Activated T-cell treated with anti-CD3 and anti-CD28 coated beads, Interleukin-2, amount 50 U/mL, for 24 hours (primary cell): ENCODE data around the gene FFAR2.

Experiments used
- DNase-seq: peaks from one replicate; pipeline ENCODE4 v3.0.0-alpha.2; 2020
- H3K27ac Mint-ChIP-seq: 2 replicates; pipeline ENCODE4 v1.8.0; 2020; ENCODE audit warnings: mild to moderate bottlenecking, mixed read lengths
- H3K27me3 Mint-ChIP-seq: 2 replicates; pipeline ENCODE4 v1.8.0; 2020; ENCODE audit warnings: mixed read lengths
- H3K36me3 Mint-ChIP-seq: 2 replicates; pipeline ENCODE4 v1.8.0; 2020; ENCODE audit warnings: low read depth, mixed read lengths
- H3K4me1 Mint-ChIP-seq: 2 replicates; pipeline ENCODE4 v1.8.0; 2020; ENCODE audit warnings: low read depth, mixed read lengths
- H3K4me3 Mint-ChIP-seq: 2 replicates; pipeline ENCODE4 v1.8.0; 2020; ENCODE audit warnings: mild to moderate bottlenecking, moderate library complexity, mixed read lengths
- H3K9me3 Mint-ChIP-seq: 2 replicates; pipeline ENCODE4 v1.8.0; 2020; ENCODE audit warnings: mixed read lengths

Gene FFAR2

GRCh38 chr19:35476149-35476548 lies 28.1 kb downstream of the FFAR2 start:
- Mint-ChIP-seq H3K4me1 (no peaks in the 10 kb centered on the region), H3K27me3 (no peaks in the 10 kb centered on the region), H3K9me3 (no peaks in the 10 kb centered on the region), H3K27ac (no peak overlapping the region), H3K4me3 (no peak overlapping the region), H3K36me3 (no peaks in the 10 kb centered on the region)
- DNase-seq: no peak

GRCh38 chr19:35478794-35479677 lies 31.0 kb downstream of the FFAR2 start:
- Mint-ChIP-seq H3K36me3 (no peaks in the 10 kb centered on the region), H3K27me3 (no peaks in the 10 kb centered on the region), H3K4me3 (no peak overlapping the region), H3K27ac (no peak overlapping the region), H3K9me3 (no peaks in the 10 kb centered on the region), H3K4me1 (peaks cover 3% of the 10 kb centered on the region)
- no peak for DNase-seq

- no peak overlapping the region for H3K4me3 Mint-ChIP-seq
- H3K9me3 Mint-ChIP-seq: no peaks in the 10 kb centered on the region
- H3K27me3 Mint-ChIP-seq: peaks cover 7% of the 10 kb centered on the region
- H3K27ac Mint-ChIP-seq: no peak overlapping the region
- no peak for DNase-seq
- peaks cover 12% of the 10 kb centered on the region for H3K4me1 Mint-ChIP-seq
- no peaks in the 10 kb centered on the region for H3K36me3 Mint-ChIP-seq
Observed at GRCh38 chr19:35483089-35483488, 35.0 kb downstream of the FFAR2 start.

DNA sequence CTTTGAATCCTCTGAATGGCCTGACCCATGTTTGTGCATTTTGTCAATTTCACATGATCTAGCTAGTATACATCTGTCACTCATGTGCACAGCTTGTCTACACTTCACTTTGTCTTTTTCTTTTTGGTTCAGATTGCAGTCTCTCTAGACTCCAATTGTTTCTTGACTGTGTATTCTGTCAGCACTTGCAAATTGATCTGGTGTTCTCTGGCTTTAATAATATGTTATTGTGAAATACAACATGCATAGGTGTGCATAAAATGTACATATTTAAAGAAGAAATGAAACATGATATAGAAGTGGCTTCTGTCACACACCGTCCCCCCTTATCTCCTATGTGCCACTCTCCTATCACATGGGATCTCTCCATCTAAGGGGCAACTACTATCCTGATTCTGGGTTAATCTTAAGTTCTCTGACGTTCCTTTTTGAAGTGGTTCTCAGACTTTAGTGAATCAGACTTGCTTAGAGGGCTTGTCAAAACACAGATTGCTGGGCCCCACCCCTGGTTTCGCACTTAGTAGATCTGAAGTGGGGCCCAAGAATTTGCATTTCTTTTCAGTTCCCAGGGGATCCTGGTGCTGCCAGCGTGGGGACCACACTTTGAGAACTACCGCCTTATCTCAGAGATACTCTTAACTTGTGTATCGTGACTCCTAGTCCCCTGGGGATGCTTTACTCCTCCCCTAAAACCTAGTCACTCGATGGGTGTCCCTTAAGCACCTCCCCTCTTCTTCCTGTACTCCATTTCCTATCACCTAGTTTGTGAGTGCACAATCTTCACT lies 36.4 kb downstream of the FFAR2 start:
- no peak overlapping the region for H3K27ac Mint-ChIP-seq
- H3K9me3 Mint-ChIP-seq: no peaks in the 10 kb centered on the region
- DNase-seq: no peak
- H3K36me3 Mint-ChIP-seq: no peaks in the 10 kb centered on the region
- peaks cover 7% of the 10 kb centered on the region for H3K27me3 Mint-ChIP-seq
- peaks cover 12% of the 10 kb centered on the region for H3K4me1 Mint-ChIP-seq
- H3K4me3 Mint-ChIP-seq: no peak overlapping the region

DNA sequence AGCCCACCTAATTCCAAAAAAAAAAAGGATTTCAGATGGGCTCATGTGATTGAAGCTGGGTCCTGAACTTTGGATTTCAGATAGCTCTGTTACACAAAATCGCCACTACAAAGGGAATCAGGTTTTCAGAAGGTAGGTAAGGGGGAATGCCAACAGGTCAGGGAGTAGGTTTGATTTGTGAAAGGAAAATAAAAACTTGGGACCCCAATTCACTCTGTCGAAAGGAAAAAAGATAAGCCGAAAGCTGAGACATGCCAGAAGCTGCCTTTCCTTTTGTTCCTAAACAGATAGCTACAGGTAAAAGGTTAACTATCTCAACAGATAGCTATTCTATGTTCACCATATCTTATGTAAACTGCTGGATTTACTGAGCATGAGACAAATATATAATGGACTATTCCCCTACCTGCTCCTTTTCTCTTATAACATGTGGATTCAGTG lies 38.2 kb downstream of the FFAR2 start:
- H3K36me3 Mint-ChIP-seq: no peaks in the 10 kb centered on the region
- peaks cover 12% of the 10 kb centered on the region for H3K27me3 Mint-ChIP-seq
- H3K4me3 Mint-ChIP-seq: no peak overlapping the region
- no peak overlapping the region for H3K27ac Mint-ChIP-seq
- no peak for DNase-seq
- H3K4me1 Mint-ChIP-seq: peaks cover 12% of the 10 kb centered on the region
- no peaks in the 10 kb centered on the region for H3K9me3 Mint-ChIP-seq

DNA sequence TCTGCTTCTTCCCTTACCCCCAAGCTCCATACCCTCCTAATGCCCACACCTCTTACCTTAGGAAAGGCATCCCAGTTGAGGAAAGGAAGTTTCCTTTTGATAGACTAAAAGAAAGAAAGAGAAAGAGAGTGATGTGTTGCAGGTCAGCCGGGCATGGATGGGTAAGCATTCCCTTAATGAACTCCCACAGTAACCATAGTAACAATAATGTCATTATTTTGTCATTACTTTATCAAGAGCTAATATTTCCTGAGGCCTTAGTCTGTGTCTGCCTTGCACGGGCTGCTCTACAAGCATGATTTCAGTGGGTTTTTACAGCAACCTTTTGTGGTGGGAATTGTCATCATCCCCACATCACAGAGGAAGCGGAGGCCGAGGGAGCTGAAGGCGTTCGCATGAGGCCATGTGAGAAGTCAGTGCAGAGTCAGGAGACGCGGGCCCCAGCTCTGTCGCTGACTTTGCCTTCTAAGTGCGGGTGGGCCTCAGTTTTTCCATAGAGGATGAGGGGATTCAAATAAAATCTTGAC lies 39.7 kb downstream of the FFAR2 start:
- H3K9me3 Mint-ChIP-seq: no peaks in the 10 kb centered on the region
- H3K27me3 Mint-ChIP-seq: peaks cover 23% of the 10 kb centered on the region
- no peak for DNase-seq
- peaks cover 12% of the 10 kb centered on the region for H3K4me1 Mint-ChIP-seq
- no peak overlapping the region for H3K4me3 Mint-ChIP-seq
- H3K36me3 Mint-ChIP-seq: no peaks in the 10 kb centered on the region
- H3K27ac Mint-ChIP-seq: no peak overlapping the region

- Mint-ChIP-seq H3K36me3 (no peaks in the 10 kb centered on the region), H3K4me3 (no peak overlapping the region), H3K4me1 (peaks cover 9% of the 10 kb centered on the region), H3K27ac (no peak overlapping the region), H3K9me3 (no peaks in the 10 kb centered on the region), H3K27me3 (peaks cover 30% of the 10 kb centered on the region)
- no peak for DNase-seq
Observed at GRCh38 chr19:35488677-35489076, 40.6 kb downstream of the FFAR2 start.

- H3K9me3 Mint-ChIP-seq: no peaks in the 10 kb centered on the region
- DNase-seq: no peak
- H3K36me3 Mint-ChIP-seq: no peaks in the 10 kb centered on the region
- no peak within 1 kb of the TSS for H3K27ac Mint-ChIP-seq
- H3K4me3 Mint-ChIP-seq: no peak within 1 kb of the TSS
- peaks cover 37% of the 10 kb centered on the region for H3K27me3 Mint-ChIP-seq
- peaks cover 7% of the 10 kb centered on the region for H3K4me1 Mint-ChIP-seq
Observed at GRCh38 chr19:35490364-35490763, 42.3 kb downstream of the FFAR2 start, which contains the start of gene KRTDAP. Gene KRTDAP (minus strand): TSS chr19:35490464. CDS start chr19:35490442, 22 bp downstream.

DNA sequence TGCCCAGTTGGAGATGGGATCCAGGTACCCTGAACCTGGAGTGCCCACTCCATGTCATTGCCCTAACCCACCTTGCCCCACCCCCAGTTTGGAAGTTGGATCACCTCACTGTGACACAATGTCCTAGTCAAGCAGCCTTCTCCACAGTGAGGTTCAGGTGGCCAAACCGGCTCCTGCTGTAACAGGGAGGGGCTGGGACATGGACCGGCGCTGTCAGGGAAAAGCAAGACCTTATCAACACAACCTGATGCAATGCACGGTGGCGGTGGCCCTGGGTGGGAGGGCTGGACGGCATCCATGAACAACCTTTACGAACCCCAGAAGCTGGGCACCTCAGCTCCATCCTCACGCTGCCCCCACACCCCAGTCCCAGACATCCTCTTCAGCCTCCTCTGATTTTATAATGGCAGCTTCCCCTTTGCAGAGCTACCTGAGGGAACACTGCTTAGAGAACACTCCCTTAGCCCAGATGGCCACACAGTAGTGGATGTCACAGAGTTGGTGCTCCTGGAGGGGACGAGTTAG lies 43.8 kb downstream of the FFAR2 start:
- no peak for DNase-seq
- no peaks in the 10 kb centered on the region for H3K36me3 Mint-ChIP-seq
- peaks cover 10% of the 10 kb centered on the region for H3K4me1 Mint-ChIP-seq
- peaks cover 33% of the 10 kb centered on the region for H3K27me3 Mint-ChIP-seq
- H3K4me3 Mint-ChIP-seq: no peak overlapping the region
- no peak overlapping the region for H3K27ac Mint-ChIP-seq
- H3K9me3 Mint-ChIP-seq: no peaks in the 10 kb centered on the region

GRCh38 chr19:35493971-35494370 lies 45.9 kb downstream of the FFAR2 start:
- peaks cover 8% of the 10 kb centered on the region for H3K4me1 Mint-ChIP-seq
- H3K9me3 Mint-ChIP-seq: no peaks in the 10 kb centered on the region
- no peak overlapping the region for H3K27ac Mint-ChIP-seq
- no peaks in the 10 kb centered on the region for H3K36me3 Mint-ChIP-seq
- no peak overlapping the region for H3K4me3 Mint-ChIP-seq
- DNase-seq: no peak
- peaks cover 30% of the 10 kb centered on the region for H3K27me3 Mint-ChIP-seq

DNA sequence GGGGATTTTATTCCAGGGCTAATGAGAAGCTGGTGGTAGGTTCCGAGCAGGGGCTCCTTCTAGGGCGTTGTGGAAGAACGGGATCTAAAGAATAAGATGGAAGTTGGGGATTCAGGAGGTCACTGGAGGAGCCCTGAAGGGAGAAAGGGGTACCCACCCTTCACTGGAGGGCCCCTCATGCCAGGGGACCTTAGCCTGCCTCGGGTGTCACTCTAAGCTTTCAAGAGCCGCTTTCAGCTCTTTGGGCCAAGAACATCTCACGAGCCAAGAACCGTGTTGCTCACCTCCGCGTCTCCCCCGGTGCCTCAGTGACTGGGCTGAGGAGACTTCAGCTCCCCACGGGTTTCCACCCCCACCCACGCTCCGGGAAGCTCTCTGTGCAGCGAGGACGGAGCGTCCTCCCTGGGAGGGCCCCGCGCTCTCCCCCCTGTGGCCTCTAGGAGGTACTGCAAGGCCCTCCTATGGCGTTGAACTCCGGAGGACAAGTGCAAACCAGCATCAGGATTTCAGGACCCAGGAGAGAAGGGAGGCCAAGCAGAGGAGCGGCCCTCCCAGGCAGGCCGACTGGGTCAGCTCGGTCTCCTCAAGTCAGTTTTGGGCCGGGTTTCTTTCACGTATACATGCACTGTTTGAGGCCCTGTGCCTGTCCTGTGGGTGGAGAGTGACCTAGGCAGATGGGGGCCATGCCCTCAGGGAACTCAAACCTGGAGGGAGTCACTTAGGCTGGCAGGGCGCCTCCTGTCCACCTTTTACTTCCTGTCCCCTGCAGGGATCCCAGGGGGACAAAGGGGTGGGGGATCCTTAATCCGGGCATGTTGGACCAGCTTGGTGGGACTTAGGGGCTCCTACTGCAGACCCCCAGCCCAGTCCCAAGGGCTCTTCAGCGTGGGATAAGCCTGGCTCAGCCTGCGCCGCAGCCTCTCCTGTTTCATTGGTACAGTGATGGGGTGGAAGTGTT lies 47.3 kb downstream of the FFAR2 start:
- no peaks in the 10 kb centered on the region for H3K9me3 Mint-ChIP-seq
- peak overlapping the region; percentile 14 for H3K27ac Mint-ChIP-seq
- H3K36me3 Mint-ChIP-seq: no peaks in the 10 kb centered on the region
- peak overlapping the region; percentile 23 for H3K4me3 Mint-ChIP-seq
- peaks cover 25% of the 10 kb centered on the region for H3K27me3 Mint-ChIP-seq
- peak; percentile 83 for DNase-seq
- peaks cover 8% of the 10 kb centered on the region for H3K4me1 Mint-ChIP-seq

DNA sequence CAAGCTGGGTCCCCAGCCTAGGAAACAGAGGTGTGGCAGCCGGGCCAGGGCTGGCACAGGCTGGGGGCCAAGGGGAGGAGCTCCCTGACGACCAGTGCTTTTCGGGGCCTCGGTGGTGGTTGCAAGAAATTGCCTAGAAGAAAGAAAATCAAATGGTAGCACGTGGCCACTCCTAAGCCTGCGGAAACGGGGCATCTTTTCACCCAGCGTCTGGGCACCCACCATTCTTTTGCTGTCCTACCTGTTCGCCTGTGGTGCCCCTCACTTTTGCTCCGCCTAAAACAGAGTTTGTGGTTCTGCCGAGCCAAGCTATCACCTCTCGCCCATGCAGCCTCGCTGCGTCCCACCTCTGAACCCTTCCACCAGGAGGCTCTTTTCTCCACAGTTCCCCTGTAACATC lies 49.3 kb downstream of the FFAR2 start:
- H3K27ac Mint-ChIP-seq: no peak overlapping the region
- H3K4me3 Mint-ChIP-seq: no peak overlapping the region
- H3K4me1 Mint-ChIP-seq: peaks cover 8% of the 10 kb centered on the region
- no peaks in the 10 kb centered on the region for H3K36me3 Mint-ChIP-seq
- DNase-seq: no peak
- H3K27me3 Mint-ChIP-seq: peaks cover 21% of the 10 kb centered on the region
- H3K9me3 Mint-ChIP-seq: no peaks in the 10 kb centered on the region

DNA sequence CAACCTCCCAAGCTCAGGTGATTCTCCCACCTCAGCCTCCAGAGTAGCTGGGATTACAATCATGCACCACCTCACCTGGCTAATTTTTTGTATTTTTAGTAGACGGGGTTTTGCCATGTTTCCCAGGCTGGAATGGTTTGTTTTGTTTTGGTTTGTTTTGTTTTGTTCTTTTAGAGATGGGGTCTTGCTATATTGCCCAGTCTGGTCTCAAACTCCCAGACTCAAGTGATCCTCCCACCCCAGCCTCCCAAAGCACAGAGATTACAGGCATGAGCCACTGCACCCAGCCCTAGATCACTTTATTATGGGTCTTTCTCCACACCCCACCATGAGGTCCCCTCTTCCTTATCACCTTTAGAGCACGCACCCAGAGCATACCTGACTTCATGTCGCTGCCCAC lies 50.2 kb downstream of the FFAR2 start:
- no peak for DNase-seq
- H3K27ac Mint-ChIP-seq: no peak overlapping the region
- H3K4me3 Mint-ChIP-seq: no peak overlapping the region
- H3K9me3 Mint-ChIP-seq: no peaks in the 10 kb centered on the region
- H3K36me3 Mint-ChIP-seq: no peaks in the 10 kb centered on the region
- peaks cover 13% of the 10 kb centered on the region for H3K27me3 Mint-ChIP-seq
- H3K4me1 Mint-ChIP-seq: peaks cover 8% of the 10 kb centered on the region
